Endometrial microvascular endothelial cells (primary cell): ENCODE data around the gene YBX1. TPM values are rescaled to one million over a fixed set of nuclear protein-coding genes. Genes with fewer than 3 reads are reported as not detected.
"Not testable (repeated sequence)": the region's sequence is repeated elsewhere in the genome, so short reads cannot be mapped to it uniquely, and the experiment has no call there.

ENCODE experiments used
- in situ Hi-C: cut with HindIII; loops from 2 replicates; pipeline ENCODE4 v1.10.0; 2017; ENCODE audit warnings: low sequenced_read_pairs, low pct_unique_long_range_greater_than_20kb; ENCODE audit errors: inconsistent ontology term
- total RNA-seq: library from RNA; depleted of rRNA; stranded (reverse); fragments of >200 nt; gene quantifications from one replicate; pipeline ENCODE4 v1.2.3, GENCODE V29; 2015; ENCODE audit errors: inconsistent ontology term

YBX1 gene
- total RNA-seq, 1 donor from 2014 or later: 532 TPM

GRCh38 chr1:42684139-42684538 is 1.9 kb downstream of the YBX1 start:
- in situ Hi-C loops: no loop called here

- in situ Hi-C loops: no loop called here
Observed at GRCh38 chr1:42686418-42686817, 4.2 kb downstream of the YBX1 start.

- in situ Hi-C loops: no loop called here
Observed at GRCh38 chr1:42689912-42690311, 7.7 kb downstream of the YBX1 start.

GRCh38 chr1:42690477-42691156 is 8.4 kb downstream of the YBX1 start:
- in situ Hi-C loops: no loop called here

- in situ Hi-C loops: no loop called here
Observed at GRCh38 chr1:42691157-42691498, 8.9 kb downstream of the YBX1 start.

- in situ Hi-C loops: no loop called here
Observed at GRCh38 chr1:42692461-42692860, 10.2 kb downstream of the YBX1 start.

- in situ Hi-C loops: no loop called here
Observed at GRCh38 chr1:42692911-42693310, 10.7 kb downstream of the YBX1 start.

GRCh38 chr1:42698081-42698813 is 16.0 kb downstream of the YBX1 start:
- in situ Hi-C loops: no loop called here

GRCh38 chr1:42700006-42700405 is 17.8 kb downstream of the YBX1 start:
- in situ Hi-C loops: no loop called here

GRCh38 chr1:42703888-42704464 is 21.8 kb downstream of the YBX1 start:
- in situ Hi-C loops: no loop called here

- in situ Hi-C loops: not testable (repeated sequence)
Observed at GRCh38 chr1:42712808-42713207, 30.6 kb downstream of the YBX1 start.

GRCh38 chr1:42713293-42713692 is 31.1 kb downstream of the YBX1 start:
- in situ Hi-C loops: no loop called here

GRCh38 chr1:42714441-42714840 is 32.2 kb downstream of the YBX1 start:
- in situ Hi-C loops: not testable (repeated sequence)

- in situ Hi-C loops: no loop called here
Observed at GRCh38 chr1:42720868-42721267, 38.6 kb downstream of the YBX1 start.

GRCh38 chr1:42721926-42722325 is 39.7 kb downstream of the YBX1 start:
- in situ Hi-C loops: no loop called here

- in situ Hi-C loops: not testable (repeated sequence)
Observed at GRCh38 chr1:42722403-42722802, 40.2 kb downstream of the YBX1 start.

- in situ Hi-C loops: no loop called here
Observed at GRCh38 chr1:42723511-42723910, 41.3 kb downstream of the YBX1 start.

- in situ Hi-C loops: not testable (repeated sequence)
Observed at GRCh38 chr1:42725820-42726219, 43.6 kb downstream of the YBX1 start.

- in situ Hi-C loops: no loop called here
Observed at GRCh38 chr1:42730002-42730401, 47.8 kb downstream of the YBX1 start.

- in situ Hi-C loops: no loop called here
Observed at GRCh38 chr1:42730988-42731387, 48.8 kb downstream of the YBX1 start.
